Subcutaneous abdominal adipose tissue (tissue), 5 donors: ENCODE results near the gene SUDS3.

Experiments used
- H3K27ac ChIP-seq: one replicate; pipeline ENCODE4 v1.7.0; 2013; ENCODE audit warnings: low read depth, mild to moderate bottlenecking, inconsistent platforms, low read length, moderate library complexity
- H3K27me3 ChIP-seq, 5 donors: one replicate each; pipeline ENCODE4 v1.7.0; 2013; ENCODE audit warnings: low read length in 5 of 5, inconsistent platforms in 1 of 5; ENCODE audit not compliant: control insufficient read depth in 5 of 5, insufficient read depth in 4 of 5
- H3K36me3 ChIP-seq, 5 donors: one replicate each; pipeline ENCODE4 v1.7.0; 2013; ENCODE audit warnings: low read length in 5 of 5; ENCODE audit not compliant: control insufficient read depth in 5 of 5, insufficient read depth in 5 of 5
- H3K4me1 ChIP-seq, 5 donors: one replicate each; pipeline ENCODE4 v1.7.0; 2013; ENCODE audit warnings: low read length in 5 of 5, mild to moderate bottlenecking in 3 of 5, moderate library complexity in 1 of 5; ENCODE audit not compliant: control insufficient read depth in 5 of 5, insufficient read depth in 5 of 5
- H3K4me3 ChIP-seq, 5 donors: one replicate each; pipeline ENCODE4 v1.7.0; 2013; ENCODE audit warnings: low read length in 5 of 5, low read depth in 1 of 5
- H3K9ac ChIP-seq, 5 donors: one replicate each; pipeline ENCODE4 v1.7.0; 2013; ENCODE audit warnings: low read length in 5 of 5, mild to moderate bottlenecking in 4 of 5, moderate library complexity in 3 of 5
- H3K9me3 ChIP-seq, 5 donors: one replicate each; pipeline ENCODE4 v1.7.0; 2013; ENCODE audit warnings: low read length in 5 of 5; ENCODE audit not compliant: control insufficient read depth in 5 of 5
- donor health status: healthy.
- donor health status: healthy.
- donor health status: healthy.
- donor health status: healthy.
- donor health status: healthy.

The SUDS3 gene

DNA sequence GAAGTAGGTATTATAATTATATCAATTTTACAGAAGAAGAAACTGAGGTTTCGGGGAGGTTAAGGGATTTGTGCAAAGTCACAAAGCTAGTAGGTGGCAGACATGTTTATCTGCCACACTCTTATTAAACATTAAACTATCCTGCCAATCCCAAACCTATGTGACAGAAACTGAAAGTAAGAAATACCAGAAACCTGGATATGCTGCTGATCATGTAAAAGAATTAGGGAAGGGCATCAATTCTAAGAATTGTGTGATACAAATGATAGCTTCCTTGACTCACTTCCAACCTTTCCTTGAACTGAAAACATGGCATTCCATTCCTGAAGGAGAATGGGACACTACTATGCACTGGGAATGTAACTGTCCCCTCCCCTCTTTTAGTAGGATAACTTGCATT is 20.5 kb upstream of the SUDS3 start:
- Histone ChIP-seq H3K4me1 (peaks cover 0 to 15% (median 13%) of the 10 kb centered on the region in 5 donors), H3K27me3 (no peaks in the 10 kb centered on the region), H3K36me3 (no peaks in the 10 kb centered on the region), H3K27ac (no peak overlapping the region), H3K4me3 (no peak overlapping the region), H3K9me3 (peaks cover 0 to 3% (median 0%) of the 10 kb centered on the region in 5 donors), H3K9ac (no peak overlapping the region)

DNA sequence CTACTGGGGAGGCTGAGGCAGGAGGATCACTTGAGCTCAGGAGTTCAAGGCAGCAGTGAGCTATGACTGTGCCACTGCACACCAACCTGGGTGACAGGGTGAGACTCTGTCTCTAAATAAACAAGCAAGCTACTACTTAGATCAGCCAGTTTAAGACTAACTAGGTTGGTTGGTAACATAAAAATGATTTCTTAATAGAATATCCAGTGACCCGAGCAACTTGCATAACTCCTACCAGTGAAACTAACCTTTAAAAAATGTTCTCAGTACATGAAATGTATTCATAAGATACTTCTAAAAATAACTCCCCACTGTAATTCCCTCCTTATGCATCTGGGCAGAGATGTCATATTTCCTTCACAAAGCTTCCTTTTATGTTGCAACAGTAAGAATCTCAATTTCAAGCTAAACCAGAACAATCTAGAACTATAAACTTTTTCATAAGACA is 19.5 kb upstream of the SUDS3 start:
- peak overlapping the region; percentile 63 for H3K27ac ChIP-seq
- H3K9ac ChIP-seq: peak overlapping the region in 1 of 5 donors; percentile 4
- peaks cover 0 to 16% (median 13%) of the 10 kb centered on the region in 5 donors for H3K4me1 ChIP-seq
- peaks cover 0 to 3% (median 0%) of the 10 kb centered on the region in 5 donors for H3K9me3 ChIP-seq
- H3K4me3 ChIP-seq: no peak overlapping the region
- no peaks in the 10 kb centered on the region for H3K36me3 ChIP-seq
- H3K27me3 ChIP-seq: no peaks in the 10 kb centered on the region

DNA sequence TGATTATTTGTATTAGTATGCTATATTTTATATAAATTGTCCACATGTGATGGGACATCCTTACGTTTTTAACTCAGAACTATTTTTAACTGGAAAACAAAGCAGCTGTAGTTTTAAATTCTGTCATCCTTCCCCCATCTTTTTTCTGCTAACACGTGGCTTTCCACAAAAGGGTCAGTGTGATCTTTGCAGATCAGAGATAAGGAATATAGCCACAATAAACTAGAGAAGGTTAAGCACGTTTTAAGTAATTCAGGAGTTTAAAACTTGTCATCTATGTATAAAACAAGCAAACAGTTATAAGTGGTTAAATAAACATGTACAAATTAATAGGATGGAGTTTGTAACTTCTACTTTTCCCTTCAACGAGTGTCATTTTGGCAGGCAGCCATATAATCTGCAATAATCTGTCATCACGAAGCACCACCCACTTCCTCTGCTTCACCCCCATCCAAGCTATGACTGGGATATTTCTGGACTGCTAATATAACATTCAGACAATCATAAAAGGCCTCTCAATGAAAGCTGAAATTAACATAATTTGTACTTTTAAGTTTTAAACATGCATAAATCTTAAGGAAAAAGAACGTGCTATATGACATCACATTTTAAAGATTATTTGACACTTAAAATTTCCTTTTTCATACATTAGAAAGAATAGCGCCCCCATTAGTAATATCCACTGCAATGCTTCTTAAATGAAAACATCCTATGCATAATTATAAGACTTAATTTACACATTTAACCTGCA is 18.9 kb upstream of the SUDS3 start:
- H3K4me3 ChIP-seq: peak overlapping the region in 1 of 5 donors; percentile 15
- H3K9me3 ChIP-seq: peaks cover 0 to 3% (median 0%) of the 10 kb centered on the region in 5 donors
- peak overlapping the region in 1 of 5 donors; percentile 21 for H3K9ac ChIP-seq
- H3K27me3 ChIP-seq: no peaks in the 10 kb centered on the region
- no peaks in the 10 kb centered on the region for H3K36me3 ChIP-seq
- peak overlapping the region; percentile 63 for H3K27ac ChIP-seq
- H3K4me1 ChIP-seq: peaks cover 0 to 16% (median 13%) of the 10 kb centered on the region in 5 donors

DNA sequence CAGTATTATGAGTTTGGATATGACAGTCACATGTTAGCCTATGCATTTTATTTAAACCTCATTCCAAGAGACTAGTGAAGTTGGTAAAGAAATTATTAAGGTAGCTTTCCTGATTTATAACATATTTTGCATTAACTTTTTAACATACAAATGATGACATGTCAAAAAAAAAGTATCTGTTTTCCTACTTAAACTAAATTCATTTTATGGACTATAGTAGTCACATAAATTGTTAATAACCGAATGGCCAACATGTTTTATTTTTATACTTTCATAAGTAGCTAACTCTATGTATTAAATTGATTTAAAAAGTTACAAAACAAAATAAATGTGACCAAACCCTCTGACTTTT is 18.4 kb upstream of the SUDS3 start:
- Histone ChIP-seq H3K9me3 (peaks cover 0 to 3% (median 0%) of the 10 kb centered on the region in 5 donors), H3K36me3 (no peaks in the 10 kb centered on the region), H3K9ac (no peak overlapping the region), H3K4me3 (no peak overlapping the region), H3K27me3 (no peaks in the 10 kb centered on the region), H3K4me1 (peaks cover 0 to 16% (median 13%) of the 10 kb centered on the region in 5 donors), H3K27ac (no peak overlapping the region)

DNA sequence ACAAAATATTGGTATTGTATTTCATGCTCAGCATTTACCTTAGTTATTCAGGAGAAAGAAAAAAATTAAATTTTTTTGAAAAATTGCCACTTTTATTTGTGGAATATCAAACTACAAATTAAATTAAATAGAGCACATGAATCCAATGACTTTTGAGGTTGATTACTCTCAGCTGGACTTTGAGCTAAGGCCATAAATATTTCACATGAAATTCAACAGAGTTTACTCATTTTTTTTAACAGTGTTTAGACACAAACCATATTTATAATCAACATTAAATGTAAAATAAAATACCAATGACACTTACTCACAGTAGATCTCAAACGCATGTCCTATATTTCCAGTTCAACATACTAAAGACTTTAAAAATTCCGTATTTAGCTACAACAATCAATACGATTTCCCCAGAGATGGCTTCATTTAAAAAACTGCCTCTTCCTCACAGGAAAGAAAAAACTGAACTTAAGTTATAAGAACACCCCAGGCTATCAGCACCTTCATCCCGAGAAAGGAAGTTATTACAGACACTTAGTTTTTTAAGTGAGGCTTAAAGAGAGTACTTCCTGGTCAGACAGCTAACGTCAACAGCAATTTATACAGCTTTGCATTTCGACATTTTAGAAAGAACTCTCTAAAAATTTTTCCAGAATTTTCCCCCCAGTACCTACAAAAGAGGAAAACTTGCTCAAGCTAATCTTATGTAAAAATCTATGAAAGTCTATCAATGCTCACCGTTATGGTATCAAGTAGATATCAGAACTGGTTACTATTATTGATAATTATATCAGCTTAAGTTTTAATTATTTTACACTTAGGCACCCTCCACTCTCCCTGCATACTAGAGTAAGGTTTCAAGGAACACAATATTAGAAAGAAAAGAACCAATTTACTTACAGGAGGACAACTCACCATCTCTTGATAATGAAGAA is 17.5 kb upstream of the SUDS3 start:
- Histone ChIP-seq H3K4me3 (no peak overlapping the region), H3K27ac (peak overlapping the region; percentile 21)

DNA sequence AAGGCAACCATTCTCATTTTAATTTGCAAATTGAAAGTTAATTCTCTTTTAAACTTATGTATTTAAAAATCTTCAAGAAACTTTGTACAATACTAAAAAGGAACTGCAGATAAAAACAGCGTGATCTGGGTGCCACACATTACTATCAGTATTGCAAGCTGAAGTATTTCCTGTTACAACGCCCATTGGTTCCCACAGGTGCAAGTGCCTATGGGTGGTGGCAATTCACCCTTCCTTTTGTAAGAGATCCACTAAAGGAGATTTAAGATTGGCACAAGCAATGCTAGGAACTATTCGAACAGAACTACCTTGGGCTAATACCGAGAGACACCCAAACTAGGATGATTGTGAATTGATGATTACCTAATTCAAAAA is 16.8 kb upstream of the SUDS3 start:
- Histone ChIP-seq H3K36me3 (no peaks in the 10 kb centered on the region), H3K4me1 (peaks cover 0 to 16% (median 13%) of the 10 kb centered on the region in 5 donors), H3K27me3 (no peaks in the 10 kb centered on the region), H3K9me3 (no peaks in the 10 kb centered on the region), H3K27ac (no peak overlapping the region), H3K9ac (no peak overlapping the region), H3K4me3 (no peak overlapping the region)

More for the DNA sequence above, 17.5 kb upstream of the SUDS3 start:
- H3K9me3 ChIP-seq: peaks cover 0 to 3% (median 0%) of the 10 kb centered on the region in 5 donors
- H3K27me3 ChIP-seq: no peaks in the 10 kb centered on the region
- H3K36me3 ChIP-seq: no peaks in the 10 kb centered on the region
- H3K9ac ChIP-seq: no peak overlapping the region
- H3K4me1 ChIP-seq: peaks cover 0 to 16% (median 13%) of the 10 kb centered on the region in 5 donors

DNA sequence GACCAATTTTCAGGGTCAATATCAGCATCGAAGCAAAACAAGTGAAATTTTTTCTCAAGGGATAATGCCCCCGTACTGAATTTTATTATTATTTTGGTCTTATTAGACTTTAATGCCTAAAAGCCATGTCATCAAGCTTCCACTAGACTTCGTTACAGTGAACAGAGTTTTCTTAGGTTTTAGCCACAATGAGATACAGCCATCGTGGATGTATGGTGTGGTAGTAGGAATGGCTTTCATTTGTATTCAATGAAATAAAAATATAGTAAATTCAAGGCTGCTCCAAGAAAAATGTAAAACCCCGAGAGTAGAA is 15.3 kb upstream of the SUDS3 start:
- Histone ChIP-seq H3K9ac (no peak overlapping the region), H3K27me3 (no peaks in the 10 kb centered on the region), H3K4me3 (no peak overlapping the region), H3K4me1 (peaks cover 0 to 16% (median 13%) of the 10 kb centered on the region in 5 donors), H3K27ac (no peak overlapping the region), H3K36me3 (no peaks in the 10 kb centered on the region), H3K9me3 (no peaks in the 10 kb centered on the region)

DNA sequence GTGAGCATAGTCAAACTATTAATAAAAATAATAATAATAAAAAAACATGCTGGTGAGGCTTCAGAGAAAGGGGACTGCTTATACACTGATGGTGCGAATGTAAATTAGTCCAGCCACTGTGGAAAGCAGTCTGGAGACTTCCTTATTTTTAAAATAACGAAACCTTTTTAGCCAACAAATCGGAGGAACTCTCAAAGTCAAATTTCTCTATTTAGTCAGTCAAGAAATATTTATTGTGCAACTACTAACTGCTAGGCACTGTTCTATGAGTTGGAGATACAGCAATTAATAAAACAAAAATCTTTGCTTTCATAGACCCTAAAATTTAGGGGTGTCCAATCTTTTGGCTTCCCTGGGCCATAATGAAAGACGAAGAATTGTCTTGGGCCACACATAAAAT is 14.5 kb upstream of the SUDS3 start:
- Histone ChIP-seq H3K36me3 (no peaks in the 10 kb centered on the region), H3K27ac (no peak overlapping the region), H3K9ac (no peak overlapping the region), H3K27me3 (no peaks in the 10 kb centered on the region), H3K4me1 (peaks cover 0 to 12% (median 9%) of the 10 kb centered on the region in 5 donors), H3K9me3 (no peaks in the 10 kb centered on the region), H3K4me3 (no peak overlapping the region)

DNA sequence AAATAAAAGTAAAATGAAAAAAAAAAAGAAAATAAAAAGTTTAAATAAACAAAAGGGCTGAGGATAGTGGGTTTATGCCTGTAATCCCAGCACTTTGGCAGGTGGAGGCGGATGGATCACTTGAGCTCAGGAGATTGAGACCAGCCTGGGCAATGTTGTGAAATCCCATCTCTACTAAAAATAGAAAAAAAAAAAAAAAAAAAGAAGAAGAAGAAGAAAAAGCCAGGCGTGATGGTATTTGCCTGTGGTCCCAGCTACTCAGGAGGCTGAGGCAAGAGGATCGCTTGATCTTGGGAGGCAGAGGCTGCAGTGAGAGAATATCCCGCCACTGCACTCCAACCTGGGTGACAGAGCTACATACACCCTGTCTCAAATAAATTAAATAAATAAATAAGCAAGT is 7.5 kb upstream of the SUDS3 start:
- Histone ChIP-seq H3K27me3 (no peaks in the 10 kb centered on the region), H3K4me1 (peaks cover 2 to 28% (median 25%) of the 10 kb centered on the region in 5 donors), H3K36me3 (no peaks in the 10 kb centered on the region), H3K9ac (no peak overlapping the region), H3K4me3 (no peak overlapping the region), H3K9me3 (no peaks in the 10 kb centered on the region), H3K27ac (no peak overlapping the region)

DNA sequence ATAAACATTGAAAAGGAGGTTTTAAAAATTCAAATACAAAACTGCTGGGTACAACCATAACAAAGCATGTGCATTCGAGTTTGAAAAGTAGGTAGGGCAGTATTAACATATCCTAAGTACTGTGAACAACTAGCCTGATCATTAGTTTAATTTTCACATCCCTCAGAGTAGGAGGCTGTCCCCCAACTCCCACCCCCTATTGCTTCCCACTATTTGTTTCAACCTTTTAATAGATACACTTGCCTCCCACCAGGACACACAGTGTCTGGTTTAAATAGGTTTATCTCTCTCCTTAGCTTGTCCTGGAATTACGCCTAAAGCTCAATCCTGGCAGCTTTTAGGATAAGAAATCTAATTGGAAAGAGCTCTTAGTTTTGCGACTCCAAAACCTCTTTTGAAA is 5.8 kb upstream of the SUDS3 start:
- Histone ChIP-seq H3K27me3 (no peaks in the 10 kb centered on the region), H3K36me3 (no peaks in the 10 kb centered on the region), H3K4me1 (peaks cover 2 to 41% (median 40%) of the 10 kb centered on the region in 5 donors), H3K9ac (peak overlapping the region in 3 of 5 donors; percentile 90 to 93 (median 91)), H3K4me3 (peak overlapping the region in 4 of 5 donors; percentile 84 to 95 (median 94)), H3K9me3 (no peaks in the 10 kb centered on the region), H3K27ac (peak overlapping the region; percentile 6)
